Measurements from ENCODE around the gene ATP11C.
"Not testable (repeated sequence)": the region's sequence is repeated elsewhere in the genome, so short reads cannot be mapped to it uniquely, and the experiment has no call there.

ATP11C gene

DNA sequence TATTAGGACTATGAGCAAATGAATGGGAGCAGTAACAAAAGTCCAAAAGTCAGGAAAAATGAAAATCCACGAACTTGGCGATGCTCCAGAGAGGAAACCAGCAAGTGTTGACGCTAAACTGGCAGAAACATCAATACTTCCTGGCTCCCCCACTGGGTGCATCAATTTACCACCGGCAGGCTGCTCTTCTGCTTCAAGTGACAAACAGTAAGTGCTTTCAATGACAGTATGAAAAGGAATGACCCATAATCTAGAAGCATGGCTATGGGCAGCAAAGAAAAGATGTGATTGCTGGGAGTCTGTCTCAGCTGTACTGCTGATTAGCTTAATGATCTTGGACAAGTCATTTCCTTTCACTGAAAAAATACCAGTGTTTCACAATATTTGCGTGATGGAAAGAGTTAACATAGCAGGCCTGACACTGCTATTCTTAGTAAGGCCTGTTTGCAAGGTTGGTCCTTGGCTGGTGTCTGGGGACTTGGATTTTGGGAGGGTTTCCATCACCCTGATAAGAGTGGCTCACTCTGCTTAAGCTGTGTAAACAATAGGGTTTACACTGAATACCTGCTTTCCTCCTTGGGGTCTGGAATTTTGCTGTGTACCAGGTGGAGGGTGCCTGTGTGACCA is 8.7 kb downstream of the ATP11C start:
- DNase-seq (ENCODE audit: low read depth in 2 of 2), result no peak

DNA sequence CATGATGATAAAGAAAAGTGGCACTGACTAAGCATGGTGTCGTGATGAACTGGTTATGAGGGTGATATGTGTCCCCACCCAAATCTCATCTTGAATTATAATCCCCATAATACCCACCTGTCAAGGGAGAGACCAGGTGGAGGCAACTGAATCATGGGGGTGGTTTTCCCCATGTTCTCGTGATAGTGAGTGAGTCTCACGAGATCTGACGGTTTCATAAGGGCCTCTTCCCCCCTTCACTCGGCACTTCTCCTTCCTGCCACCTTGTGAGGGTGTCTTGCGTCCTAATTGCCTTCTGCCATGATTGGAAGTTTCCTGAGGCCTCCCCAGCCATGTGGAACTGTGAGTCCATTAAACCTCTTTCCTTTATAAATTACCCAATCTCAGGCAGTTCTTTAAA is 11.7 kb downstream of the ATP11C start:
- not testable (repeated sequence) for DNase-seq (ENCODE audit: low read depth in 2 of 2)

DNA sequence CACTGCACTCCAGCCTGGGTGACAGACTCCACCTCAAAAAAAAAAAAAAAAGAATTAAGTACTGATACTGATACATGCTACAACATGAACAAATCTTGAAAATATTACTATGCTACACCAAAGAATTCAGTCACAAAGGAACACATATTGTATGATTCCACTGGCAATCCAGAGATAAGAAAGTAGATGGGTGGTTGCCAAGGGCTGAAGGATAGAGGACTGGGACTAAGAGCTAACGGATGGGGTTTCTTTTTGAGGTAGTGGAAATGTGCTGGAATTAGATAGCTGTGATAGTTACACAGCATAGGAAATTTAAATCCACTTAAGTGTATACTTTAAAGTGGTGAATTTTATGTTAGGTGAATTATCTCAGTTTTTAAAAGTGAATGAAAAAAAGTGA is 12.5 kb downstream of the ATP11C start:
- DNase-seq (ENCODE audit: low read depth in 2 of 2), result no peak

DNA sequence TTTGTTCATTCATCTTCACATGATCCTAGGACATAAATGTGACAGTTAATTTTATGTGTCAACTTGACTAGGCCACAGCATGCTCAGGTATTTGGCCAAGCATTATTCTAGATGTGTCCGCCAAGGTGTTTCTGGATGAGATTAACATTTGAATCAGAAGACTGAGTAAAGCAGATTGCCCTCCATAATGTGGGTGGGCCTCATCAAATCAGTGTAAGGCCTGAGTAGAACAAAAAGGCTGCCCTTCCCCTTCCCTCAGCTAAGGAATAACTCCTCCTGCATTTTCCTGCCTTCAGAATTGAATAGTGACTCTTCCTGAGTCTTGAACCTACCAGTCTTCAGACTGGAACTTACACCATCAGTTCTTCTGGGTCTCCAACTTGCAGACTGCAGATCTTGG is 18.4 kb downstream of the ATP11C start:
- DNase-seq (ENCODE audit: low read depth in 2 of 2), result no peak

DNA sequence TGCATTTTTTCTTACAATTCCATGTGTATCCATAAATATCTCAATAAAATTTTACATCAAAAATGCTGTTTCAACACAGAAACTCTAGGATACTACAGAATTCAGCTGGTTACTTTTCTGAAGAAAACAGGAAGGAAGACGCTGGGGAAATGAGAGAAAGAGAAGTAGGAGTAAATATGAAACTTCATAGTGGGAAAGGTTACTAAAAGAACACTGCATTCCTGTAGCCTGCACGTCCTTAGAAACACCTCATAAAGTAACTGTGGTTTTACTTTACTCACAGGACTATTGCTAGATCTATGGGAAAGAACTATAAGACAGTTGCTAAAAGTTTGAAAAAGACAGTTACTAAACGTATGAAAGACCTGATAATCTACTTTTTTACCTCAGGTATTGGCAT is 23.1 kb downstream of the ATP11C start:
- DNase-seq (ENCODE audit: low read depth in 2 of 2), result no peak

DNA sequence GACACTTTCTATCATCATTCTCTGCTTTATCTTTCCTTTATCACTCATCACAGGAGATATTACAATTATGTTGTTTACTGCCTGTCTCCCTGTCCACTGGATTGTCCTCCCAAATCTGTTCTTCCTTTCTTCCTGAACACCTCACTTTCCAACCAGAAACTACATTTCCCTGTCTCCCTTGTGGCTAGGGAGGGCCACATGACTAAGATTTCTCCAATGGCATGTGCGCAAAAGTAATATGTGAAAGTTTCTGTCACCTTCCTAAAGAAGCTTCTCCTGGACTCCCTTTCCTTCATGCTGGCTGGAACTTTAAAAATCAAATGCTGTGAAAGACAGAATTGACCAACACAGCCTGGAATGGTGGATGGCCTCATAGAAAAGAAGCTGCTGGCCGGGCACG is 25.8 kb downstream of the ATP11C start:
- DNase-seq (ENCODE audit: low read depth in 2 of 2), result no peak

DNA sequence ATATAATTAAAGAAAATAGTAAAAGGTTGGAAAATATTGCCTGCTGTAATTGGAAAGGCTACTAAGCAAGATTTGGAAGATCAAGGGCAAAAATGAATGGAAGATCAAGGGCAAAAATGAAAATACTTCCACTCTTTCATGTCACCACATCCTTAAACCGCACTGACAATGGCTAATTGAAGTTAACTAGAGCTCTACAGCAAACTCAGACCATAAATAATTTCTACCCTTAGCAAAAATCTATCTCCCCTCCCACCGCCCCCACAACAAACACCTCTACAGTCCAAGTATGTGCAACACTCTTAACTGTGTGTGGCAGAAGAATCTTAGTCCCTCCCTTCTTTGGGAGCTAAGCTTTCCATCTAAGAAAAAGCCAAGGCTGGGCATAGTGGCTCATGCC is 27.1 kb downstream of the ATP11C start:
- DNase-seq (ENCODE audit: low read depth in 2 of 2), result no peak

DNA sequence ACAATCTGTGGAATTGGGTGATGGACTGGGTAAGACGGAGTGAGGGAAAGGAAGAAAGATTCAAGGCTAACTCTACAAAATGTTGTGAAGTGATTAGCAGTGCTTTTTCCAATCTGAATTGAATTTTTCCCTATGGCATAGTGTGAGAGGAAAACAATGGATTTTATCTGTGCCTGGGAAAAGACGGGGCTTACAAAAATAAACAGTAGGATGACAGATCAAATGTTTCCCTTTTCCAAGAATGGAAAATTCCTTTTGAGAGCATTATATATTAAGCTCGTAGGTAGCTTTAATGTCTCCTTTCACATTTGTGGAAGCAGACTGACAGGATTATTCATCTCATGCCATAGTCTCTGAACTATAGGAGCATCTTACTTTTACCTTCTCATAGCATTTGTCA is 27.8 kb downstream of the ATP11C start:
- DNase-seq (ENCODE audit: low read depth in 2 of 2), result no peak

DNA sequence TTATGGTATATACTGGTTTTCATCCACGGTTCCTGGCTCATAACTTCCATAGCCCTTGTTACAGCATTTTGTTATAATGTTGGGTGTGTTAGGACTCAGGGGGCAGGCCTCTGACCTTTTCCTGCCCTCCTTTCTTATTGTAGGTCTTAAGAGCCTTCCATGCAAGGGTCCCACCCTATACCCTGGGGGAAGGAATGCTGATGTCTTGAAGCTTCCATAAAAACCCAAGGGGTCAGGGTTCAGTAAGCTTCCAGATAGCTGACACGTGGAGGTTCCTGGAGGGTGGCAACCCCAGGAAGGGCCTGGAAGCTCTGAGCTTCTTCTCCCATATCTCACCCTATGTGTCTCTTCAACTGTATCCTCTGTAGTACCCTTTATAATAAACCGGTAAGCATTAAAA is 29.6 kb downstream of the ATP11C start:
- DNase-seq (ENCODE audit: low read depth in 2 of 2), result no peak

DNA sequence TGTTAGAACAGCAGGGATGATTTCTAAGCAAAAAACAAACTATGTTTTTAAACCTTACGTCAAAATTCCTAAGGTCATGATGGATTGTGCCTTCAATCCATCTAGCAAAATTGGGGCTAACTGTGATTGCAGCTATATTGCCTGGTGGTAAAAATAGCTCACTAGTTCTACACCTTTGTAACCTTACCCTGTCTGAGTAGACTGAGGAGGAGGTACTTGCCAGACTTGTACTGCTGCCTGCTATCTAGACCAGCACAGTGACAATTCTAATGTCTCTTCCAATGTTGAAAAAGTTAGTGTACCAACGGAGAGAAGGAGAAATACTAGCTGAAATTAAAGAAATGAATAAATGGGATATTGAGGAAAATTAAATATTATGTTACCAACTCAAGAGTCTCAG is 30.3 kb downstream of the ATP11C start:
- DNase-seq (ENCODE audit: low read depth in 2 of 2), result no peak

DNA sequence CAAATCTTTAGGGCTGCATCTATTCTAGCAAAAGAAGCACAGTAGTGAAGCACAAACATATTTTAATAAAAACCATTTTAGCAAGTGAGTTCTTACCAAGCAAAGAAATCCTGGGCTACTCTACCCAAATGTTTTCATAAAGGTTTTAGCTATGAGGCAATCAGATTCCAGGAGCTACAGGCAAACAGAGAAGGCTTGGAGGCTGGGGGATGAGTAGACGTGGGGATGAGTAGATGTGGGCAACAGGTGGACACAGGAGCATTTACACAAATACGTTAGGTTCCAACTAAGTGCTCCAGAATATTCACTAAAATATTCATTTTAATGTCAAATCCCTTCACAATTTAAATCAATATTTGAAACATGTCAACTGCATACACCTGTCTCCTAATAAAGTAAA is 34.5 kb downstream of the ATP11C start:
- DNase-seq (ENCODE audit: low read depth in 2 of 2), result no peak

DNA sequence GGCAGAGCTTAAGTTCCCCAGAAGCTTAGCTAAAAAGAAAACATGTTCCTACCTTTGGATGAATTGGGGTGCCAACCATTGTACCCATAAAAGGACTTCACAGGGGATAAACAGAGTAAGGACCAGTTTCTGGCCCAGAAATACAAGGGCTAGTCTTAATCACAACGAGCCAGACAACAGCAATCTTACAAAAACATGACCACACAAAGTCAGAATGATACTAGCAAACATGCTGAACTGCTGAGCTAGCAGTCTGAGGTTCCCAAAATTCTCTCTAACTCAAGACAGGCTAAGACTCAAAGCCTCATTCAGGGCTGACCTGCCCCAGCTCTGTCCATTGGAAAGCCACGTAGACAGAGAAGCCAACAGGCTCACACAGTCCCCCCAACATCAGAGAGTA is 40.3 kb downstream of the ATP11C start:
- no peak for DNase-seq (ENCODE audit: low read depth in 2 of 2)

DNA sequence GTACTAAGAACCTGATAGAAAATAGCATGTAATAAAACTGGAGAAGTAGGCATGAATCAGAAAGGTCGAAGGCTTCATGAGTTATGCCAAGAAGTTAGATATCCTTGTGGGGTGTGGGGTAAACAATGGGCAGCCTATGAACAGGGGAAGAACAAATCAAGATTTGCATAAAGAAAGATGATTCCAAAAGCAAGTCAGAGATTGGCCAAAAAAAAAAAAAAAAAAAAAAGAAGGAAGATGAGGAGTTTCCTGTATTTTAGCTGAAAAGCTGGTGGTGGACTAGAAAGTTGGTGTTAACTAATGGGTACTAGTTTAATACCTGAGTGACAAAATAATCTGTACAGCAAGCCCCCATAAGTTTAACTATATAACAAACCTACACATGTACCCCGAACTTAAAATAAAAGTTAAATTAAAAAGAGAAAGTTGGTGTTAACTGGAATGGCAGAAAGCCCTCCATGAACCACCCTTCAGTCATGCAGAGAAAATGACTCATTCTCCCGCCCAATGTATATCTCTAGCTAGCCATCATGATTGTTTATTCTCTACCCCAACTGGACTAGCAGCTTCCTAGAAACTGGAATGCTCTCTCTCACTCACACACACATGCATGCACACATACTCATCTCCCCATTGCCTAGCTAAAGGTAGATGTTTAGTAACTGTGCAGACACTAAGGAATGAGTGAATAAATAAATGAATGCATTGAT is 41.7 kb downstream of the ATP11C start:
- no peak for DNase-seq (ENCODE audit: low read depth in 2 of 2)

DNA sequence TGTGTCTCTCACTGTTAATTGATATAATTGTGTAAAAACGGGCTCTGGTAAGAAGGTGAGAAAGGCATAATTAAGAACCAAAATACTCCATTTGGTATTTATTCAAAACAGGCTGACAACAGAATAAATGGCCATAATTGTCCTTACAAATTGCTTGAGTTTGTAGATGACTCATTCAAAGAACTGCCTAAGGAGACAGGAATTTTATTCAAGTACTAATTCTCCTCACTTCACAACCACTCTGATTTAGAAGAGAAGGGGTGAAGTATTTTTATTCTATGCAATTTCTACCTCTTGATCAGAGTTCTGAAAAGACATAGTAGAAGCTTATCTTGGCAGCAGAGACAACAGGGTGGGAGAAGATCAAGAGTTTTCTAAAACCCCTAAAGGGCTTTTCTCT is 43.1 kb downstream of the ATP11C start:
- no peak for DNase-seq (ENCODE audit: low read depth in 2 of 2)

DNA sequence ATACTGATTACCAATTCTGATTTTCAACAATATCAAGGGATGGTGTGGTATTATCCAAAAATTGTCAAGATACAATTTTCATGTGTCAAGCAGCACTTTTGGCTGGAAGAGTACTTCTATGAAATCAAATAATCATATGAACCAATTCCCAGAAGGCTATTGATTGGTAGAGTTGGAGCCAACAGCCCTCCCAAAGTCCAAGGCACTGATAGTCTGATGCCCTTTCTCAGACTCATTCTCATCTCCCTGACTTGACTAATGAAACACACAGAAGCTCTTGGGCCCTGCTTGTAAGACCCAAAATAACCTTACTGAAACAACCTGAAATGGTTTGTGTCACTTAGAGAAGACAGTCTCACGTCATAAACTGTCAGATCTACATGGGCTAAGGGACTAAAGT is 48.9 kb downstream of the ATP11C start:
- DNase-seq (ENCODE audit: low read depth in 2 of 2), result no peak

DNA sequence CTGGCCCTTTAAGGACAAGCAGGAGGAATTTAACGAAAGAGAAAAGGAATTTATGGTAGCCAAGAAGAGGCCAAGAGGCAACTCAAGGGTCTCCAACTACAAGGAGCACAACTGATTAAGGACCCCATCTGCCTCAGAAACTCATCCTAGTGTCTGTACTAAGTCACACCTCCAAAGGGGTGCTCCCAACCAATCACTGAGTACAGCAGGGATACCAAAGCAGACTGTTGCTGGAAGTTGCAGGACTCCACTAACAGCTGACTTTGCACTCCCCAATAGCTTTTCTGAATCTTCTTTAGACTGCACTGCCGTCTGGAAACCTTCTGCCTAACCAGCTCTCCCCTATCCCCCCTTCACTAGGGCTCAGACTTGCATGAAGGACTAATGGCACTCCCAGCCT is 50.6 kb downstream of the ATP11C start:
- DNase-seq (ENCODE audit: low read depth in 2 of 2), result no peak

DNA sequence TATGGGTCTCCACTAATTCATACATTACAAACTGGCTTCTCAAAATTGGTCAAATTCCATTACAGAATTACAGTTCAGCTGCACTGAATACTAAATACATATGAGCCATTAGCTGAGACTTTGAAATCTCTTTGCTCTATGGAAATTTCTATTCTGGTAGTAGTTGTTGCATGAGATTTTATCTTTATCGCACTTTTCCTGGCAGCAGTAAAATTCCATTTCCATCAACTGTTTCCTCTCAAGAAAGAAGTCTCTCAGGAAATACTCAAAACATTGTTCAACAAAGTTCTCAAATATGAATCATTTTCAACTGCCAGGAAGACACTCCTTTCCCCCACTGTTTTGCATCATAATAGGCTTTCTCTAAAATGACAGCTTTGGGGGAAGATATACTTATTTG is 51.3 kb downstream of the ATP11C start:
- no peak for DNase-seq (ENCODE audit: low read depth in 2 of 2)

DNA sequence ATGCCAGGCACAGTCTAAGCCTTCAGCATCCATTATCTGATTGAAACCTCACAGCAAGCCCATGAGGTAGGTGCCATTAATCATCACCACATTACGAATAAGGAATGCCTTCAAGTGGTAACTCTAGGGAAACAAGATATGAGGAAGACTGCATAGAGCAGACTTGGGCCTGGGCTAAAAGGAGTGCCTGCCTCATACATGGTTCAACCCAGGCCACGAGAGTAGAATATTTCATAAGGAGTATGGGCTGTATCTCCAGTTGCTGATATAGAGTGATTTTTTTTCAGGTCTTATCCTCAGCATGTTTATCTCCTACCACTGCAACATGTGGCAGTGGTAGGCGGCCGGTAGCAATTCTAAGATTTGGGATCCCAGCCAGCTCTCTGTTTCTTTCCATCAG is 51.7 kb downstream of the ATP11C start:
- no peak for DNase-seq (ENCODE audit: low read depth in 2 of 2)

DNA sequence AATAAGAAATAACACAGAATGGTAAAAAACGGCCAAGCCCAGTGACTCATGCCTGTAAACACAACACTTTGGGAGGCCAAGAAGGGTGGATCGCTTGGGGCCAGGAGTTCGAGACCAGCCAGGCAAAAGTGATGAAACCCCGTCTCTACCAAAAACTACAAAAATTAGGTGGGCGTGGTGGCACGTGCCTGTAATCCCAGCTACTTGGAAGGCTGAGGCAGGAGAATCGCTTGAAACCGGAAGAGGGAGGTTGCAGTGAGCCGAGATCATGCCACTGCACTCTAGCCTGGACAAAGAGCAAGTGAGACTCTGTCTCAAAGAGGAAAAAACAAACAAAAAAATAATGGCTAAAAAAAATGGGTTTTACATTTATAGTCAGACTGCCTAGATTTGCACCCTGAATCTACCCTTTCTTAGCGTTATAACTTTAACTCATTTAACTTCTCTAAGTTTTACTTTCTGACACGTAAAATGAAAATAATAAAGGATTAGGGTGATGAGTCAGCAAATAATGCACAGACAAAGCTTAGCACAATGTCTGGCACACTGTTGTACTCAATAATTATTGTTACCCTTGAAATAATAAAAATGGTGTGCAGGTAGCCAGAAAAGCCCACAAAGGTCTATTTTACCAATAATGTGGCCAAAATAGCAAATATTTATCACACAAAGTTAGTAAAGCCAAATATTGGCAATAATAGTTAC is 55.0 kb downstream of the ATP11C start:
- DNase-seq (ENCODE audit: low read depth in 2 of 2), result no peak

DNA sequence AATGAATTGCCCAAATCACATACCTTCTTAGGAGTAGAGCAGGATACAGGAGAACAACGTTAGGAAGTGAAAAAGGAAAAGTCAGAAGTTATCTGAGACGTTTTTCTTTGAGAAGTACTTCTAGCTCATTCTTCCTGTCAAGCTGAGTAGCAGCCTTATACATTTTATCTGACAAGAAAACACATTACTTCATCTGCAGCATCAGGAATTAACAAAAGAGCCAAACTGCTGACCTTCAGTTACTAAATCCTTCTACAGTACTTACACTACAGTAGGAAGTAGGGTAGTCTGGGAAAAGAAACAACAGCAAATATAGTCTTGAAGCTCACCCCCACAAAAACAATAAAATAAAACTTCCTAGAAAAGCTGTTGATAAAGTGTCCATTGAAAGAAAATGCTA is 57.0 kb downstream of the ATP11C start:
- no peak for DNase-seq (ENCODE audit: low read depth in 2 of 2)

DNA sequence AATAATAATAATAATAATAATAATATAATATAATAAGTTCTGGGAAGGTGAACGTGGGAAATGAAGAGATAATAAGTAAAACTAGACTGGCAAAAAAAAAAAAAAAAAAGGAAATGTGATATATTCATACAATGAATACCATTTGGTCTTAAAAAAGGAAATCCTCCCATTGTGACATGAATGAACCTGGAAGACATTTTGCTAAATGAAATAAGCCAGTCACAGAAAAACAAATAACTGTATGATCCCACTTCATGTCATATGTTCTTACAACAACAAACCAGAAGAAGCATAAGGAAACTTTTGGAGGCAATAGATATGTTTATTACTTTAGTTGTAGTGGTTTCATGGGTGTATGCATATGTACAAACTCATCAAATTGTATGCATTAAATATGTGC is 63.1 kb downstream of the ATP11C start:
- no peak for DNase-seq (ENCODE audit: low read depth in 2 of 2)

DNA sequence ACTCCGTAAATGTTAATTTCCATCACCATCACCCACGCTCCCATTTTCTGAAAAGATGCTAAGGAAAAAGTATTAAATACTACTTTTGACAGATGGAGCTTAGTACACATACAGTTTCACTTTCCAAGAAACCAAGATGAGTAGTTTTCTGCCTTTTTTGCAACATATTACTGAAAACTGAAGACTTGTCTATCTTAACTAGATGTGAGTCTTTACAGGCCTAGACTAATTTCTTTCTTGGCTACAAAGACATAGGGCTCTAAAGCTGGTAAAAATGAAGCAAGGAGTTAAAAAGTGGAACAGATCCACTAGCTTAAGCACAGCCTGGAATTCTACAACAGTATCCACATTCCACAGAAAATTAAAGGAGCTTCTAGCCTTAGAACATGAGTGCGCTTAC is 68.2 kb downstream of the ATP11C start:
- DNase-seq (ENCODE audit: low read depth in 2 of 2), result no peak

DNA sequence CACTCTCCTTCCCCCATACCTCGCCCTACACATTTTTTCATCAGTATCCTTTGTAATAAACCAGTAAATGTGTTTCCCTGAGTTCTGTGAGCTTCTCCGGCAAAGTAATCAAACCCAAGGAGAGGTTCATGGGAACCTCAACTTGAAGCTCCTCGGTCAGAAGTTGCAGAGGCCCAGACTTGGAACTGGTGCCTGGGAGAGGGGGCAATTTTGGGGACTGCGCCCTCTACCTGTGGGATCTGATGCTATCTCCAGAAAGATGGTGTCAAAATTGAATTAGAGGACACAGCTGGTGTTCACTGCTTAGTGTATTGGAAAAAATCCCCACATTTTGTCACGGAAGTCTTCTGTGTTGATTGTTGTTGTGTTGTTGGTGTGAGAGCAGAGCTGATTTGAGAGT is 70.6 kb downstream of the ATP11C start:
- no peak for DNase-seq (ENCODE audit: low read depth in 2 of 2)

All from stimulated activated CD8-positive, alpha-beta memory T cell treated with anti-CD3 and anti-CD28 coated beads, Interleukin-15, amount 100 ng/mL, for 4 hours (primary cell).